BE2C (cell line): ENCODE results near the gene RAP1GDS1.
"Not testable (repeated sequence)": the region's sequence is repeated elsewhere in the genome, so short reads cannot be mapped to it uniquely, and the experiment has no call there.

Experiments used
- DNase-seq: peaks from one replicate; pipeline ENCODE4 v3.0.0-alpha.2; 2020
- H3K27me3 ChIP-seq: fragments of 250-450 bp; sonication (Bioruptor Pico); 2 replicates; pipeline ENCODE4 v1.5.1; 2020; ENCODE audit warnings: mild to moderate bottlenecking
- H3K36me3 ChIP-seq: fragments of 250-450 bp; sonication (Bioruptor Pico); 2 replicates; pipeline ENCODE4 v1.5.1; 2020; ENCODE audit warnings: mild to moderate bottlenecking
- H3K4me1 ChIP-seq: fragments of 250-450 bp; sonication (Bioruptor Pico); 2 replicates; pipeline ENCODE4 v1.5.1; 2020
- H3K4me3 ChIP-seq: 2 replicates; pipeline ENCODE4 v1.5.1; 2011; ENCODE audit warnings: low read depth, low read length
- H3K9me3 ChIP-seq: fragments of 250-450 bp; sonication (Bioruptor Pico); 2 replicates; pipeline ENCODE4 v1.5.1; 2020
- TF ChIP-seq, protein P1 (sequence below): IDR thresholded peaks from 2 replicates; pipeline ENCODE4 v1.5.1; 2012; ENCODE audit warnings: mild to moderate bottlenecking, low read depth, low read length

RAP1GDS1 gene

DNA sequence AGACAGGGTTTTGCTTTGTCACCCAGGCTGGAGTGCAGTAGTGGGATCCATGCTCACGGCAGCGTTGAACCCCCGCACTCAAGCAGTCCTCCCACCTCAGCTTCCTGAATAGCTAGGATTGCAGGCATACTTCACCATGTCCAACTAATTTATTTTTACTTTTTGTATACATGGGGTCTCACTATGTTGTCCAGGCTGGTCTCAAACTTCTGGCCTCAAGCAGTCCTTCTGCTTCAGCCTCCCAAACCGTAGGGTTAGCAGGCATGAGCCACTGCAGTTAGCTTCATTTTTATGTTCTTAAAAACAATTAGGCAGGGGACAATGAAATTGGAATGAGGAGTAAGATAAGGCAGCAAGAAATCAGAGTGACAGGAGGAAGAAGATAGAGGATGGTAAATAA, 50.5 kb downstream of the RAP1GDS1 start:
- no peak for DNase-seq
- Histone ChIP-seq H3K4me1 (no peaks in the 10 kb centered on the region), H3K4me3 (no peak overlapping the region), H3K27me3 (no peaks in the 10 kb centered on the region), H3K9me3 (no peaks in the 10 kb centered on the region), H3K36me3 (no peaks in the 10 kb centered on the region)
- TF ChIP-seq, protein P1, sequence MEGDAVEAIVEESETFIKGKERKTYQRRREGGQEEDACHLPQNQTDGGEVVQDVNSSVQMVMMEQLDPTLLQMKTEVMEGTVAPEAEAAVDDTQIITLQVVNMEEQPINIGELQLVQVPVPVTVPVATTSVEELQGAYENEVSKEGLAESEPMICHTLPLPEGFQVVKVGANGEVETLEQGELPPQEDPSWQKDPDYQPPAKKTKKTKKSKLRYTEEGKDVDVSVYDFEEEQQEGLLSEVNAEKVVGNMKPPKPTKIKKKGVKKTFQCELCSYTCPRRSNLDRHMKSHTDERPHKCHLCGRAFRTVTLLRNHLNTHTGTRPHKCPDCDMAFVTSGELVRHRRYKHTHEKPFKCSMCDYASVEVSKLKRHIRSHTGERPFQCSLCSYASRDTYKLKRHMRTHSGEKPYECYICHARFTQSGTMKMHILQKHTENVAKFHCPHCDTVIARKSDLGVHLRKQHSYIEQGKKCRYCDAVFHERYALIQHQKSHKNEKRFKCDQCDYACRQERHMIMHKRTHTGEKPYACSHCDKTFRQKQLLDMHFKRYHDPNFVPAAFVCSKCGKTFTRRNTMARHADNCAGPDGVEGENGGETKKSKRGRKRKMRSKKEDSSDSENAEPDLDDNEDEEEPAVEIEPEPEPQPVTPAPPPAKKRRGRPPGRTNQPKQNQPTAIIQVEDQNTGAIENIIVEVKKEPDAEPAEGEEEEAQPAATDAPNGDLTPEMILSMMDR: no peak

DNA sequence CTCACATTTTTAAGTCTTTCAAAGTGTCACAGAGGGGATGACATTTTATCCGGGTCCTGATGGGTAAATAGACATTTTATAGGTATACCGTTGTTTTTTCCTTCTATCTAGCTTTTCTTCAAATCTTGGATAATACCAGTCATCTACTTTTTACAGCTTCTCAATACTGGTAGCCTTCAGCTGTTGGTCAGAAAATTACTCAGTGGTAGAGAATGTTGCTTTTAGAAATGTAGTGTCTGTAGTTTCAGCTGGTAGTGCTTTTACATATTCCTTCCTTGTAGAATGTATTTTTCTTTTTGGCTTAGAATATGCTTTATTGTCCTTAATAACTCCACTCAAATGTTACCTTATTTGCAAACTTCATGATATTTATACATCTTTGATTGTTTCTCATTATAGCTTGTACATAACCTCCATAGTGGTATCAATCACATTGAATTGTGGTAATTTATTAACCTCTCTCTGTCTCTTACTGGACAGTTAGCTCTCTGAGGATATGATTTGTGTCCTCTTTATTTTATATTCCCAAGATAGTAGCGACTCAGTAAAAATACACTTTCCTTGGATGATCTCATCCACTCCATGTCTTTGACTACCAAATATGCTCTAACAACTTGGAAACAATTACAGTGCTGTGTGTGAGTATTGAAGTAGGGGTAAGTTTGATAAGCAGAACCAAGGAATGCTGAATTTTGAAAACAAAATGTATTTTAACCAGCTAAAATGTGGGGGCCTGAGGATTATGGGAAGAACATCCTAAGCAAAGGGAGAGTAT, 53.8 kb downstream of the RAP1GDS1 start:
- H3K4me3 ChIP-seq: no peak overlapping the region
- no peaks in the 10 kb centered on the region for H3K4me1 ChIP-seq
- DNase-seq: no peak
- TF ChIP-seq, protein P1: no peak
- H3K27me3 ChIP-seq: no peaks in the 10 kb centered on the region
- H3K9me3 ChIP-seq: no peaks in the 10 kb centered on the region
- peaks cover 3% of the 10 kb centered on the region for H3K36me3 ChIP-seq

DNA sequence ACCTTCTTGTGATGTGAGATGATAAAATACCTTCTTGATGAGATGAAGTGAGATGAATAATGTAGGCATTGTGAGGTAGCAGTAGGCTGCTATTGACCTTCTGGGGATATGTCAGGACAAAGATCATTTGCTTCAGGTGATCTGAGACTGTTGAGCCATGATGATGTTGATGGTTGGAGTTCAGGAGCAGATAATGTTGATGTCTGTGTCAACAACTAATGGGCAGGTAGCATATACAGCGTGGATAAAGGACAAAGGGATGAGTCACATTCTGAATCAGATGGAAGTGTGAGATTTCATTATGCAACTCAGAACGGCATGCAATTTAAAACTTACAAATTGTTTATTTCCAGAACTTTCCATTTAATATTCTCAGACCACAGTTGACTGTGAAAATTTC, 57.3 kb downstream of the RAP1GDS1 start:
- H3K4me1 ChIP-seq: no peaks in the 10 kb centered on the region
- no peak for DNase-seq
- H3K4me3 ChIP-seq: no peak overlapping the region
- H3K9me3 ChIP-seq: no peaks in the 10 kb centered on the region
- H3K36me3 ChIP-seq: peaks cover 7% of the 10 kb centered on the region
- TF ChIP-seq, protein P1: no peak
- H3K27me3 ChIP-seq: no peaks in the 10 kb centered on the region

DNA sequence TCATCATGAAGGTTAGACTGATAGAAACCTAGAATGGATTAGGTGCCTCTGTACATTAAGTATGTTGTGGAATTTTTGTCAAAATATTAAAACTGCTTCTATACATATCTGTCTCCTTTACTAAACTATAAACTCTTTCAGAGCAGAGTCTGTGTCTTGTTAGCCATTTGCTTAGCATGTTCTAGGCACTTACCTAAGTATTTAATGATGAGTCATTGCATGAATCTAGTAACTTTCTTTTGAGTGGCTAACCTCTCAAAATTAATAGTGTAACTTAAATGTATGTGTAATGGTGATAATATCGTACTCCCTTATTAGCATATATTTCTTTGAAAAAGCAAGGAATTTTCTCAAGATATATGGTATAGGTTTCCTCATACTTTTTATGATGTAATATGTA, 57.8 kb downstream of the RAP1GDS1 start:
- Histone ChIP-seq H3K36me3 (peaks cover 7% of the 10 kb centered on the region), H3K27me3 (no peaks in the 10 kb centered on the region), H3K9me3 (no peaks in the 10 kb centered on the region), H3K4me3 (no peak overlapping the region), H3K4me1 (no peaks in the 10 kb centered on the region)
- TF ChIP-seq, protein P1: no peak
- no peak for DNase-seq

DNA sequence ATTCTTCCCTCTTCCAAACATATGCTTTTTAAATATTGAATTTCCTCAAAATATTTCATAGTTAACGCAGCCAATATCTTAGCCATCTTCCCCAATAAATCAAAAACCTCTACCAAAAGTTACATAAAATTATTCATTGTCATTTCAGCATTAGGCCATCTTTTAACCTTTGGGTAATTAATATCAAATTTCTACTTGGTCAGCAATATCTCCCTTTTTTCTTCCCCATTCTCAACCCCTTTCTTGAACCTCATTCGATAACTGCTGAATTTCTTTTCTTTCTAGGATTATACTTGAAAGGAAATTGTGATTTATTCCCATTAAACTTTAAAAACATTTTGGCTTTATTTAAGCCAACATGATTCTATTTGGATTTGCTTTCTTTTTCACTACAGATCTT, 65.0 kb downstream of the RAP1GDS1 start:
- H3K4me3 ChIP-seq: no peak overlapping the region
- H3K9me3 ChIP-seq: no peaks in the 10 kb centered on the region; the same call in 1 of the 2 replicates
- H3K27me3 ChIP-seq: no peaks in the 10 kb centered on the region
- H3K36me3 ChIP-seq: no peaks in the 10 kb centered on the region
- DNase-seq: no peak
- no peaks in the 10 kb centered on the region for H3K4me1 ChIP-seq
- TF ChIP-seq, protein P1: no peak

DNA sequence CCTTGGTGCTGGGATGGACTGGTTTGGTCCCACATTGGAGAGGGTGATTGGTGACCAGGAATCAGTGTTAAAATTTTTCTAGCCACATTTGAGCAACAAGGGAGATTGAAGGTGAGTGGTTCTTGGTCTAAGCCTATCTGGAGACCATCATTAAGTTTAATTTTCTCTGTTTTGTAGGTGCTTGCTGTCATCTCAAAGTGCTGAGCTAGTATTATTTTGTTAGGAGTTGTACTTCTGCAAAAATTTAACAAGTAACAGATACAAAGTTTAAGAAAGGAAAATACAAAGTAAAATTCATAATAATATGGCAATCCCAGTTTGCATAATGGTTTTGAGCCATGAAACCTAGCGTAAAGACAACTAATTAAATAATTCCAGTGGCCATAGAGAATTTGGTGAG, 66.5 kb downstream of the RAP1GDS1 start:
- H3K4me3 ChIP-seq: no peak overlapping the region
- no peaks in the 10 kb centered on the region for H3K27me3 ChIP-seq
- H3K4me1 ChIP-seq: no peaks in the 10 kb centered on the region
- no peak for DNase-seq
- TF ChIP-seq, protein P1: no peak
- H3K9me3 ChIP-seq: no peaks in the 10 kb centered on the region; the same call in 1 of the 2 replicates
- H3K36me3 ChIP-seq: no peaks in the 10 kb centered on the region

DNA sequence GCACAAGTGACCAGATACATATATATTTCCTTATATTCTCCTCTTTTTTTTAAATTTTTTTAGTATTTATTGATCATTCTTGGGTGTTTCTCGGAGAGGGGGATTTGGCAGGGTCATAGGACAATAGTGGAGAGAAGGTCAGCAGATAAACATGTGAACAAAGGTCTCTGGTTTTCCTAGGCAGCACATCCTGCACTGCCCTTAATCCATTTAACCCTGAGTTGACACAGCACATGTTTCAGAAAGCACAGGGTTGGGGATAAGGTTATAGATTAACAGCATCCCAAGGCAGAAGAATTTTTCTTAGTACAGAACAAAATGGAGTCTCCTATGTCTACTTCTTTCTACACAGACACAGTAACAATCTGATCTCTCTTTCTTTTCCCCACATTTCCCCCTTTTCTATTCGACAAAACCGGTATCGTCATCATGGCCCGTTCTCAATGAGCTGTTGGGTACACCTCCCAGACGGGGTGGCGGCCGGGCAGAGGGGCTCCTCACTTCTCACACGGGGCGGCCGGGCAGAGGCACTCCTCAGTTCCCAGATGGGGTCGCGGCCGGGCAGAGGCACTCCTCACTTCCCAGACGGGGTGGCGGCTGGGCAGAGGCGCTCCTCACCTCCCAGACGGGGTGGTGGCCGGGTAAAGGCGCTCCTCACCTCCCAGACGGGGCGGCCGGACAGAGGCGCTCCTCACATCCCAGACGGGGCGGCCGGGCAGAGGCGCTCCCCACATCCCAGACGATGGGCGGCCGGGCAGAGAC, 68.9 kb downstream of the RAP1GDS1 start:
- DNase-seq, H3K4me1 ChIP-seq, H3K9me3 ChIP-seq, H3K36me3 ChIP-seq, H3K27me3 ChIP-seq, H3K4me3 ChIP-seq: not testable (repeated sequence)
